ENCODE data around the gene TSPAN7.

- no peak for TF ChIP-seq CTCF (IDR thresholded peaks at IDR 0.05 in 8 of 11, conservative IDR thresholded peaks at IDR 0.05 in 3 of 11)
- TF ChIP-seq POLR2A (IDR thresholded peaks at IDR 0.05): no peak
Measured at GRCh38 chrX:38657562-38657961, 96.2 kb downstream of the TSPAN7 start.

Data from spleen (tissue), 7 donors.